PC-9 (cell line): ENCODE measurements around the gene ABCC6. TPM values are rescaled to one million over a fixed set of nuclear protein-coding genes. Genes with fewer than 3 reads are reported as not detected.

Source experiments
- BruUV-seq: library from RNA; stranded (reverse); fragments of 400-500 nt; replicated peaks from 2 replicates; lab custom pipeline; 2021; lab: Mats Ljungman, UMichigan
- CTCF ChIA-PET: fragments of 300-600 bp; sonication (Branson Sonifier 250); formaldehyde crosslinking; loops from one replicate; lab custom pipeline; 2022; ENCODE audit warnings: antibody characterized with exemption; lab: Charles Lee
- POLR2A ChIA-PET: fragments of 300-600 bp; sonication (Branson Sonifier 250); formaldehyde crosslinking; loops from one replicate; lab custom pipeline; 2022; ENCODE audit warnings: antibody characterized with exemption; ENCODE audit not compliant: unreplicated experiment; lab: Charles Lee
- DNase-seq, 2 experiments: peaks; one replicate each; pipeline versions ENCODE4 v3.0.0 to v3.0.0-alpha.2; 2015 to 2022; ENCODE audit warnings: mixed read lengths in 1 of 2
- H2AFZ ChIP-seq: fragments of 200-600 bp; sonication (generic); 2 replicates; pipeline ENCODE4 v1.8.1; 2017; ENCODE audit warnings: antibody characterized with exemption
- H3F3A ChIP-seq: fragments of 200-600 bp; sonication (generic); 2 replicates; pipeline ENCODE4 v1.8.1; 2017; ENCODE audit warnings: antibody characterized with exemption, mild to moderate bottlenecking, low read depth; ENCODE audit not compliant: insufficient read depth
- H3K27ac ChIP-seq: fragments of 200-600 bp; sonication (generic); 2 replicates; pipeline ENCODE4 v1.6.1; 2016; ENCODE audit warnings: mixed run types
- H3K27me3 ChIP-seq: fragments of 200-600 bp; sonication (generic); 2 replicates; pipeline ENCODE4 v1.6.1; 2016; ENCODE audit warnings: low read depth, mixed run types; ENCODE audit not compliant: insufficient read depth
- H3K36me3 ChIP-seq: fragments of 200-600 bp; sonication (generic); 2 replicates; pipeline ENCODE4 v1.6.1; 2016; ENCODE audit warnings: low read depth, mixed run types
- H3K4me1 ChIP-seq: fragments of 200-600 bp; sonication (generic); replicated peaks from 2 replicates; pipeline ENCODE4 v1.6.1; 2016; ENCODE audit warnings: mixed run types; ENCODE audit not compliant: insufficient read depth
- H3K4me2 ChIP-seq: fragments of 200-600 bp; sonication (generic); 2 replicates; pipeline ENCODE4 v1.6.1; 2017; ENCODE audit warnings: mixed run types
- H3K4me3 ChIP-seq: fragments of 200-600 bp; sonication (generic); 2 replicates; pipeline ENCODE4 v1.6.1; 2016; ENCODE audit warnings: mixed run types
- H3K79me2 ChIP-seq: fragments of 200-600 bp; sonication (generic); 2 replicates; pipeline ENCODE4 v1.6.1; 2017; ENCODE audit warnings: low read depth, mixed run types
- H3K9me2 ChIP-seq: fragments of 200-600 bp; sonication (generic); 2 replicates; pipeline ENCODE4 v1.8.1; 2017; ENCODE audit warnings: mild to moderate bottlenecking; ENCODE audit not compliant: insufficient read depth
- H3K9me3 ChIP-seq: fragments of 200-600 bp; sonication (generic); 2 replicates; pipeline ENCODE4 v1.8.1; 2016; ENCODE audit warnings: low read depth; ENCODE audit not compliant: insufficient read depth
- H4K20me1 ChIP-seq: fragments of 200-600 bp; sonication (generic); 2 replicates; pipeline ENCODE4 v1.8.1; 2017; ENCODE audit not compliant: insufficient read depth
- CTCF ChIP-seq: fragments of 200-600 bp; sonication (generic); conservative IDR thresholded peaks from 2 replicates; pipeline ENCODE4 v1.6.1; 2017; ENCODE audit warnings: mixed run types, antibody characterized with exemption, mild to moderate bottlenecking, moderate library complexity
- EZH2 ChIP-seq: fragments of 200-600 bp; sonication (generic); IDR thresholded peaks from 2 replicates; pipeline ENCODE4 v1.8.0; 2017; ENCODE audit warnings: antibody characterized with exemption, low read depth
- intact Hi-C: fragments of 100-400 bp; cut with micrococcal nuclease; formaldehyde crosslinking; loops from one replicate; pipeline ENCODE4 v1.10.0; 2022; ENCODE audit not compliant: unreplicated experiment
- total RNA-seq: library from RNA; stranded (reverse); gene quantifications from 2 replicates; pipeline ENCODE4 v1.2.3, GENCODE V29; 2021

The ABCC6 gene
- total RNA-seq, 1 experiment from 2014 or later, result 2.8 TPM

- H3K27ac ChIP-seq, result no peak overlapping the region
- H2AFZ ChIP-seq, result no peak overlapping the region
- no peaks in the 10 kb centered on the region for H3K27me3 ChIP-seq
- no peak for TF ChIP-seq CTCF
- no peak for TF ChIP-seq EZH2
- no peak overlapping the region for H3K4me2 ChIP-seq
- H3K4me3 ChIP-seq, result no peak overlapping the region
- H3K9me3 ChIP-seq, result no peaks in the 10 kb centered on the region
- no peaks in the 10 kb centered on the region for H3K9me2 ChIP-seq
- POLR2A ChIA-PET, result no interaction called here
- intact Hi-C loops, result no loop called here
- CTCF ChIA-PET, result no interaction called here
- DNase-seq, result no peak
- no peaks in the 10 kb centered on the region for H3K4me1 ChIP-seq
- BruUV-seq, result no TSS peak
- H4K20me1 ChIP-seq, result 0 out of 2 replicates have a peak, but pooled peaks cover 9% of the 10 kb centered on the region
- H3K79me2 ChIP-seq, result no peaks in the 10 kb centered on the region
- peaks cover 7% of the 10 kb centered on the region; the same call in 1 of the 2 replicates for H3F3A ChIP-seq
- H3K36me3 ChIP-seq, result peaks cover 21% of the 10 kb centered on the region; the same call in 1 of the 2 replicates
Measured at GRCh38 chr16:16102738-16103137, 120.6 kb downstream of the ABCC6 start.

GRCh38 chr16:16101585-16101984 lies 121.7 kb downstream of the ABCC6 start:
- no TSS peak for BruUV-seq
- H3K4me2 ChIP-seq, result no peak overlapping the region
- TF ChIP-seq CTCF (no peak), EZH2 (no peak)
- H3K4me1 ChIP-seq, result no peaks in the 10 kb centered on the region
- H3K27me3 ChIP-seq, result no peaks in the 10 kb centered on the region
- H3K4me3 ChIP-seq, result no peak overlapping the region
- no peak overlapping the region for H3K27ac ChIP-seq
- CTCF ChIA-PET, result no interaction called here
- no peaks in the 10 kb centered on the region for H3K9me3 ChIP-seq
- H3K79me2 ChIP-seq, result no peaks in the 10 kb centered on the region
- no peak for DNase-seq
- POLR2A ChIA-PET, result no interaction called here
- intact Hi-C loops, result no loop called here
- H2AFZ ChIP-seq, result no peak overlapping the region
- H3K9me2 ChIP-seq, result no peaks in the 10 kb centered on the region
- peaks cover 6% of the 10 kb centered on the region; the same call in 1 of the 2 replicates for H3F3A ChIP-seq
- peaks cover 21% of the 10 kb centered on the region; the same call in 1 of the 2 replicates for H3K36me3 ChIP-seq
- 0 out of 2 replicates have a peak, but pooled peaks cover 9% of the 10 kb centered on the region for H4K20me1 ChIP-seq

- POLR2A ChIA-PET, result interaction anchor here (0.5 kb wide), 1 partner anchor 212 kb away, joined by 4 read pairs; the partner anchor contains the start of gene CEP20
- Histone ChIP-seq H3F3A (no peaks in the 10 kb centered on the region), H4K20me1 (peaks cover 9% of the 10 kb centered on the region; the same call in 1 of the 2 replicates), H3K79me2 (peaks cover 3% of the 10 kb centered on the region; the same call in 1 of the 2 replicates), H3K9me3 (no peaks in the 10 kb centered on the region), H3K4me1 (no peaks in the 10 kb centered on the region), H3K36me3 (peaks cover 21% of the 10 kb centered on the region; the same call in 1 of the 2 replicates), H3K27ac (no peak overlapping the region), H2AFZ (no peak overlapping the region), H3K4me3 (no peak overlapping the region), H3K4me2 (no peak overlapping the region), H3K9me2 (no peaks in the 10 kb centered on the region), H3K27me3 (no peaks in the 10 kb centered on the region)
- CTCF ChIA-PET, result no interaction called here
- TF ChIP-seq EZH2, result no peak
- no TSS peak for BruUV-seq
- intact Hi-C loops, result no loop called here
- no peak for DNase-seq
Measured at GRCh38 chr16:16100631-16101030, 122.7 kb downstream of the ABCC6 start.

DNA sequence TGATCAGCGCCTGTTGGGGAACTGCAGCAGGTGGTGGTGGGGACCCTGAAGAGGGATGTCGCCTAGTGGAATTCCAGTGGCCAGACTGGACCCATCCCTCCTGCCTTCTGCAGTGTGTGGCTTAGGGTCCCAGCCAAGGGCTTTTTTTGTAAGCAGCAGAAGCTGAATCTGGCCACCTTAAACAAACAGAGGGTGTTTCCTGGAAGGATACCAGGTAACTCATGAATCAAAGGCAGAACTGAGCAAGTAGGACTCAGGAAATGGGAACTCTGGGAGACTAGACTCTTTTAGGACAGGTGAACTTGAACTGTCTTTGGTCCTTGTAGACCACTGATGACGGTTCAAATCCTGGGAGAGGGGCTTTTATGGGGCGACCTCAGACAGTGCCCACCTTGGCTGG lies 124.0 kb downstream of the ABCC6 start:
- H3K4me2 ChIP-seq, result no peak overlapping the region
- POLR2A ChIA-PET, result no interaction called here
- H3K9me2 ChIP-seq, result no peaks in the 10 kb centered on the region
- no peaks in the 10 kb centered on the region for H3K27me3 ChIP-seq
- peaks cover 3% of the 10 kb centered on the region; the same call in 1 of the 2 replicates for H4K20me1 ChIP-seq
- no peak overlapping the region for H3K27ac ChIP-seq
- H3K4me1 ChIP-seq, result no peaks in the 10 kb centered on the region
- no peaks in the 10 kb centered on the region for H3F3A ChIP-seq
- no TSS peak for BruUV-seq
- no peaks in the 10 kb centered on the region for H3K9me3 ChIP-seq
- H3K79me2 ChIP-seq, result peaks cover 3% of the 10 kb centered on the region; the same call in 1 of the 2 replicates
- intact Hi-C loops, result no loop called here
- peaks cover 21% of the 10 kb centered on the region; the same call in 1 of the 2 replicates for H3K36me3 ChIP-seq
- TF ChIP-seq CTCF (no peak), EZH2 (no peak)
- DNase-seq, result no peak
- H2AFZ ChIP-seq, result no peak overlapping the region
- no peak overlapping the region for H3K4me3 ChIP-seq
- CTCF ChIA-PET, result no interaction called here
